SK-N-SH (cell line): ENCODE data around the gene CNOT4. TPM values are rescaled to one million over a fixed set of nuclear protein-coding genes. Genes with fewer than 3 reads are reported as not detected.

Source experiments
- CTCF ChIA-PET: fragments of 300-600, 350-600 bp; formaldehyde crosslinking; extraction: SDS; loops from one replicate; lab custom pipeline; 2021; lab: Yijun Ruan, JAX
- POLR2A ChIA-PET: fragments of 350-600 bp; sonication (Branson Sonifier 250); formaldehyde crosslinking; extraction: SDS; loops from one replicate; lab custom pipeline; 2020; ENCODE audit warnings: antibody characterized with exemption, inconsistent platforms; lab: Yijun Ruan, JAX
- DNase-seq: peaks from one replicate; pipeline ENCODE4 v3.0.0; 2012
- H2AFZ ChIP-seq: fragments of 200-600 bp; sonication (generic); 2 replicates; pipeline ENCODE4 v1.8.1; 2016; ENCODE audit warnings: antibody characterized with exemption, mild to moderate bottlenecking, low read depth
- H3F3A ChIP-seq: fragments of 200-600 bp; sonication (generic); replicated peaks from 2 replicates; pipeline ENCODE3; 2016; ENCODE audit warnings: antibody characterized with exemption, mild to moderate bottlenecking; ENCODE audit not compliant: insufficient read depth
- H3K27ac ChIP-seq, 2 experiments: fragments of 200-500 bp in 1 of 2; fragments of 200-600 bp in 1 of 2; sonication (Bioruptor generic) in 1 of 2; sonication (generic), shearing (Covaris generic) in 1 of 2; 2 replicates each; pipeline versions ENCODE4 v1.5.1 to v1.6.1; 2014 to 2016; ENCODE audit warnings: low read depth in 2 of 2, inconsistent platforms in 1 of 2, low read length in 1 of 2, mild to moderate bottlenecking in 1 of 2, mixed read lengths in 1 of 2
- H3K27me3 ChIP-seq: fragments of 200-600 bp; sonication (generic), shearing (Covaris generic); 2 replicates; pipeline ENCODE4 v1.6.1; 2016; ENCODE audit warnings: mixed run types; ENCODE audit not compliant: insufficient read depth
- H3K36me3 ChIP-seq, 2 experiments: fragments of 200-500 bp in 1 of 2; fragments of 200-600 bp in 1 of 2; sonication (Bioruptor generic) in 1 of 2; sonication (generic) in 1 of 2; replicated peaks in 1 of 2; 2 replicates each; pipeline versions ENCODE3 to v1.5.1; 2014 to 2016; ENCODE audit warnings: low read length in 1 of 2, mild to moderate bottlenecking in 1 of 2; ENCODE audit not compliant: insufficient read depth in 2 of 2, control insufficient read depth in 1 of 2
- H3K4me1 ChIP-seq, 2 experiments: fragments of 200-500 bp in 1 of 2; fragments of 200-600 bp in 1 of 2; sonication (Bioruptor generic) in 1 of 2; sonication (generic), shearing (Covaris generic) in 1 of 2; 2 replicates each; pipeline versions ENCODE4 v1.5.1 to v1.6.1; 2014 to 2016; ENCODE audit warnings: low read depth in 1 of 2, low read length in 1 of 2, mixed run types in 1 of 2; ENCODE audit not compliant: insufficient read depth in 2 of 2, control insufficient read depth in 1 of 2
- H3K4me2 ChIP-seq: fragments of 200-600 bp; sonication (generic), shearing (Covaris generic); 2 replicates; pipeline ENCODE4 v1.6.1; 2017; ENCODE audit warnings: mixed run types
- H3K4me3 ChIP-seq, 2 experiments: fragments of 200-500 bp in 1 of 2; fragments of 200-600 bp in 1 of 2; sonication (Bioruptor generic) in 1 of 2; sonication (generic), shearing (Covaris generic) in 1 of 2; 2 replicates each; pipeline versions ENCODE4 v1.5.1 to v1.8.1; 2014 to 2016; ENCODE audit warnings: low read depth in 2 of 2, inconsistent platforms in 1 of 2, low read length in 1 of 2, mild to moderate bottlenecking in 1 of 2, mixed read lengths in 1 of 2, moderate library complexity in 1 of 2
- H3K79me2 ChIP-seq: fragments of 200-600 bp; sonication (generic); 2 replicates; pipeline ENCODE4 v1.8.1; 2017; ENCODE audit warnings: mild to moderate bottlenecking; ENCODE audit not compliant: insufficient read depth
- H3K9ac ChIP-seq: fragments of 200-600 bp; sonication (generic); 2 replicates; pipeline ENCODE4 v1.6.1; 2017; ENCODE audit warnings: mixed run types
- H3K9me2 ChIP-seq: fragments of 200-600 bp; sonication (generic); 2 replicates; pipeline ENCODE4 v1.6.1; 2017; ENCODE audit warnings: mixed run types
- H3K9me3 ChIP-seq: fragments of 200-600 bp; sonication (generic); 2 replicates; pipeline ENCODE4 v1.6.1; 2017; ENCODE audit warnings: mixed run types, mild to moderate bottlenecking, moderate library complexity
- H4K20me1 ChIP-seq: fragments of 200-600 bp; sonication (generic); 2 replicates; pipeline ENCODE4 v1.6.1; 2017; ENCODE audit warnings: mild to moderate bottlenecking, mixed run types; ENCODE audit not compliant: insufficient read depth
- CTCF ChIP-seq: fragments of 200-600 bp; sonication (generic); IDR thresholded peaks from 2 replicates; pipeline ENCODE4 v1.6.1; 2017; ENCODE audit warnings: antibody characterized with exemption, mild to moderate bottlenecking, moderate library complexity
- ELF1 ChIP-seq: IDR thresholded peaks from 2 replicates; pipeline ENCODE4 v1.4.0; 2012
- FOSL2 ChIP-seq: IDR thresholded peaks from 2 replicates; pipeline ENCODE4 v1.4.0; 2012; ENCODE audit warnings: low read depth, mild to moderate bottlenecking, moderate library complexity, borderline replicate concordance
- FOXJ3 ChIP-seq: sonication (generic); formaldehyde crosslinking; IDR thresholded peaks from 2 replicates; pipeline ENCODE4 v1.5.1; 2020; ENCODE audit warnings: mild to moderate bottlenecking, missing genetic modification reagents
- FOXM1 ChIP-seq: IDR thresholded peaks from 2 replicates; pipeline ENCODE4 v1.4.0; 2012; ENCODE audit warnings: low read depth, mild to moderate bottlenecking
- GABPA ChIP-seq: IDR thresholded peaks from 2 replicates; pipeline ENCODE4 v1.4.0; 2012; ENCODE audit warnings: low read depth, mild to moderate bottlenecking
- JUND ChIP-seq: IDR thresholded peaks from 2 replicates; pipeline ENCODE4 v1.4.0; 2012
- MEF2A ChIP-seq: IDR thresholded peaks from 2 replicates; pipeline ENCODE4 v1.4.0; 2012; ENCODE audit warnings: low read depth, borderline replicate concordance
- MXI1 ChIP-seq: IDR thresholded peaks from 2 replicates; pipeline ENCODE4 v1.6.1; 2012; ENCODE audit warnings: mild to moderate bottlenecking, low read depth, low read length, improper control_type of control experiment
- NFIC ChIP-seq: IDR thresholded peaks from 2 replicates; pipeline ENCODE4 v1.4.0; 2012; ENCODE audit warnings: borderline replicate concordance
- POLR2AphosphoS5 ChIP-seq: IDR thresholded peaks from 2 replicates; pipeline ENCODE4 v1.6.1; 2012; ENCODE audit warnings: low read depth, low read length
- RCOR1 ChIP-seq: fragments of 150-350 bp; IDR thresholded peaks from 2 replicates; pipeline ENCODE4 v1.6.1; 2017; ENCODE audit warnings: antibody characterized with exemption, low read length
- REST ChIP-seq: IDR thresholded peaks from 2 replicates; pipeline ENCODE4 v1.6.1; 2012; ENCODE audit warnings: mild to moderate bottlenecking, low read depth, low read length, moderate library complexity
- RXRA ChIP-seq: IDR thresholded peaks from 2 replicates; pipeline ENCODE4 v1.4.0; 2012; ENCODE audit warnings: low read depth, mild to moderate bottlenecking, borderline replicate concordance
- SIN3A ChIP-seq: IDR thresholded peaks from 2 replicates; pipeline ENCODE4 v1.6.1; 2012; ENCODE audit warnings: low read depth, mild to moderate bottlenecking, low read length, moderate library complexity, borderline replicate concordance
- SMC3 ChIP-seq: IDR thresholded peaks from 2 replicates; pipeline ENCODE4 v1.6.1; 2012; ENCODE audit warnings: low read depth, low read length, improper control_type of control experiment
- TAF1 ChIP-seq: IDR thresholded peaks from 2 replicates; pipeline ENCODE4 v1.6.1; 2012; ENCODE audit warnings: low read depth, mild to moderate bottlenecking, low read length, moderate library complexity, borderline replicate concordance
- TCF12 ChIP-seq: IDR thresholded peaks from 2 replicates; pipeline ENCODE4 v1.4.0; 2012
- TEAD4 ChIP-seq: IDR thresholded peaks from 2 replicates; pipeline ENCODE4 v1.4.0; 2012; ENCODE audit warnings: mild to moderate bottlenecking, borderline replicate concordance; ENCODE audit not compliant: insufficient read depth
- USF2 ChIP-seq: fragments of 150-350 bp; IDR thresholded peaks from 2 replicates; pipeline ENCODE4 v1.6.1; 2017; ENCODE audit warnings: antibody characterized with exemption, low read length, low read depth, borderline replicate concordance
- ZBTB33 ChIP-seq: IDR thresholded peaks from 2 replicates; pipeline ENCODE4 v1.4.0; 2012; ENCODE audit warnings: low read depth, borderline replicate concordance
- WGBS: methylation state at CpG from one replicate; pipeline ENCODE4 v1.1.6; 2017; ENCODE audit warnings: low lambda C conversion rate; 5-methylcytosine and 5-hydroxymethylcytosine counted together
- polyA plus RNA-seq, 3 experiments: library from polyadenylated mRNA; depleted of rRNA; stranded (reverse); fragments of >200 nt; gene quantifications; 2 replicates each; pipeline ENCODE4 v1.2.3, GENCODE V29; 2012

The CNOT4 gene
- polyA plus RNA-seq, 1 of the 3 experiments (the other 2 are of a cell fraction) = 8.0 TPM

- TF ChIP-seq ELF1 (no peak), RXRA (no peak), MXI1 (peak; percentile 99), RCOR1 (no peak), FOXM1 (no peak), REST (0 out of 2 replicates have a peak, but pooled peaks have one; percentile 25), SIN3A (peak; percentile 76; the same call in 1 of the 2 replicates), MEF2A (no peak), SMC3 (no peak)
Measured at GRCh38 chr7:135509839-135510591, at the start of gene CNOT4 (continued).

- DNase-seq = no peak
- H2AFZ ChIP-seq = no peak overlapping the region; the same call in 1 of the 2 replicates
Measured at GRCh38 chr7:135558881-135559280, 49.0 kb upstream of the CNOT4 start.

More at GRCh38 chr7:135558881-135559280, 49.0 kb upstream of the CNOT4 start:
- H3K79me2 ChIP-seq = peaks cover 61% of the 10 kb centered on the region
- H3K4me1 ChIP-seq = peaks cover 0 to 3% of the 10 kb centered on the region in 2 experiments; a peak in 2 of 4 replicates
- H3K9me2 ChIP-seq = no peaks in the 10 kb centered on the region
- H3K4me3 ChIP-seq = peak overlapping the region; percentile 83 to 92
- H3K4me2 ChIP-seq = peak overlapping the region; percentile 93
- no peaks in the 10 kb centered on the region for H3K9me3 ChIP-seq
- TF ChIP-seq ZBTB33 = no peak
- no peak for TF ChIP-seq USF2
- no peak for TF ChIP-seq TCF12
- no peak for TF ChIP-seq GABPA
- no peak for TF ChIP-seq POLR2AphosphoS5
- TF ChIP-seq TAF1 = no peak
- no peak for TF ChIP-seq TEAD4
- TF ChIP-seq FOSL2 = no peak
- TF ChIP-seq CTCF = no peak
- TF ChIP-seq NFIC = no peak
- TF ChIP-seq JUND = no peak
- TF ChIP-seq SIN3A = no peak
- TF ChIP-seq FOXM1 = no peak
- no peak for TF ChIP-seq FOXJ3 (CRISPR knock-in tag)
- H3K27ac ChIP-seq = peak overlapping the region; percentile 85 to 97; a peak in 3 of 4 replicates
- ChIA-PET CTCF (interaction anchor here (0.7 to 2.5 kb wide), 13 partner anchors 11 to 283 kb away, joined by 3 to 16 read pairs (median 4); partner anchors contain the start of gene CNOT4), POLR2A (interaction anchor here (1.5 kb wide), 1 partner anchor 35 kb away, joined by 3 read pairs; no protein-coding TSS in a partner anchor)
- H3K27me3 ChIP-seq = no peaks in the 10 kb centered on the region
- 73% methylated on average over 5 of the region's 5 CpGs for WGBS
- H4K20me1 ChIP-seq = no peaks in the 10 kb centered on the region
- peak overlapping the region; percentile 92 for H3K9ac ChIP-seq
- peaks cover 0 to 5% of the 10 kb centered on the region in 2 experiments for H3K36me3 ChIP-seq
- peaks cover 13% of the 10 kb centered on the region for H3F3A ChIP-seq
